ENCODE results near the gene KCNMA1. TPM values are rescaled to one million over a fixed set of nuclear protein-coding genes. Genes with fewer than 3 reads are reported as not detected.

The KCNMA1 gene
- 0.69 and 1.8 TPM in 2 replicates for total RNA-seq (2011; cell fraction: chromatin; rRNA removed; ENCODE audit: low replicate concordance)
- 0.50 and 0.79 TPM in 2 replicates for total RNA-seq (2011; cell fraction: nucleolus; rRNA removed)
- 0.46 and 0.81 TPM in 2 replicates for total RNA-seq (2011; cell fraction: nucleoplasm; rRNA removed)
- 0.20 TPM in 1 of 2 replicates, not detected in the other for total RNA-seq (2014; rRNA removed)
- 0.15 and 0.41 TPM in 2 replicates for total RNA-seq (2014; rRNA removed; fragmentation: Illumina TruSeq; extraction: Trizol)
- 0.08 and 0.18 TPM in 2 replicates for total RNA-seq (2015; rRNA removed; fragmentation: Illumina TruSeq; extraction: Trizol)
- total RNA-seq (2021) = 0.27 and 0.95 TPM in 2 replicates
- 0.01 and 0.04 TPM in 2 replicates for polyA plus RNA-seq (2011; rRNA removed)
- 0.01 TPM in 1 of 2 replicates, not detected in the other for polyA plus RNA-seq (2011; cell fraction: cytosol; rRNA removed)
- 0.11 and 0.13 TPM in 2 replicates for polyA plus RNA-seq (2011; cell fraction: nucleus; rRNA removed)
- polyA plus RNA-seq (2012) = 0.04 and 0.84 TPM in 2 replicates
- polyA plus RNA-seq (2014; fragmentation: Illumina TruSeq; extraction: Trizol) = 0.04 and 0.06 TPM in 2 replicates
- not detected for polyA plus RNA-seq (2014; fragmentation: Nextera tagmentation; extraction: Ambion mirVana)
- not detected in 2 replicates for polyA plus RNA-seq (2014; rRNA removed)
- polyA minus RNA-seq (2011; rRNA and poly(A)+ RNA removed) = 0.12 and 0.14 TPM in 2 replicates
- polyA minus RNA-seq (2011; cell fraction: cytosol; rRNA and poly(A)+ RNA removed) = not detected in 2 replicates
- polyA minus RNA-seq (2011; cell fraction: nucleus; rRNA and poly(A)+ RNA removed) = 0.13 and 0.33 TPM in 2 replicates
- percentile 16 among the genes with signal in this experiment for Bru-seq, nascent RNA
- BruChase-seq, experiment 1, labeled RNA remaining after a 2-hour chase = percentile 18 among the genes with signal in this experiment
- BruChase-seq, experiment 2, labeled RNA remaining after a 6-hour chase = percentile 19 among the genes with signal in this experiment
- long read RNA-seq, experiment 1 = 0 reads
- long read RNA-seq, experiment 2 = 0 reads
- long read RNA-seq, experiment 3 = 0 reads

DNA sequence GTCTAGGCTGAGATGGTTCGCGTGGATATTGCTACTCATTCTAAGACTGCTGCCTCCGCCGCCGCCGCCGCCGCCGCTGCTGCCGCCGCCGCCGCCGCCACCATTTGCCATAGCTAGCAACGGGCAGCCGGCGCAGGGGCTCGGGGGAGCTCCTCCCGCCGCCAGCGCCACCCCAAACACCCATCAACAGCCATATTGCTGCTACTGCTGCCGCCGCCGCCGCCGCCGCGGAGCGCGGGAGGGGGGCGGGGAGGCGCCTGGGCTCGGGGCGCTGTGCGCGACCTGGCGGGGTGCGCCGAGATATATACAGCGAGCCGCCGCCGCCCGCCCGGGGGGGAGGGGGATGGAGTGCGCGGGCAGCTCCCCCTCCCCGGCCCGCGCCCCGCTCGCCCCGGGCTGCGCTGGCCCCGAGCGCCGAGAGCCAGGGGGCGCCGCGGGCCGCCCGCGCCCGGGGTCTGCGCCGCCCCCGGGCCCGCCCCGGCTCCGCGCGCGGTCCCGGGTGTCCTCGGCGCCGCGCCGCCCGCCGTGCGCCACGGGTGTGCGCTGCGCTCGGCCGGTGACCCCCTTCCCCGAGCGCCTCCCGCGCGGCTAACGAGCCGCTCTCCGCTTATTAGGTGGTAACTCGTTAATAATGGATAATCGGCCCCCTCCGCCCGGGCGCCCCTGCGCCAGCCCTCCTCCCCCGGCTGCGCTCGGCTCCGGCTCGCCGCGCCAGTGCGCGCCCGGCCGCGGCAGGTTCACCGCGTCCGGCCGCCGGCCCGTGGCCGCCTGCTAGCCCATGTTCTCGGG, at the start of gene KCNMA1:
Gene KCNMA1, minus strand, starts transcription at position 277 of the 789 bp plus-strand sequence.
- no peaks in the 10 kb centered on the region for H3K9me3 ChIP-seq (replicated peaks; ENCODE audit: control insufficient read depth, insufficient read depth, low read depth, low read length)
- no peaks in the 10 kb centered on the region for H3K36me3 ChIP-seq (ENCODE audit: control insufficient read depth, insufficient read depth, low read length)
- H3K79me2 ChIP-seq (ENCODE audit: control insufficient read depth, insufficient read depth, low read length) = no peaks in the 10 kb centered on the region
- H3K9ac ChIP-seq (ENCODE audit: insufficient read depth in 1 of 2, low read depth in 2 of 2, low read length in 2 of 2) = no peak within 1 kb of the TSS
- no peaks in the 10 kb centered on the region for H3K4me1 ChIP-seq (replicated peaks in 1 of 2; ENCODE audit: control insufficient read depth in 2 of 2, insufficient read depth in 2 of 2, low read length in 2 of 2)
- intact Hi-C loops (cut with micrococcal nuclease) (no loop called here), in situ Hi-C loops (cut with MboI) (loop anchor here (25.0 kb wide), 1 partner anchor 250 kb away; no protein-coding TSS in a partner anchor)
- CTCF ChIA-PET (ENCODE audit: low intra/inter-chr PET ratio) = no interaction called here
- no peak for DNase-seq (ENCODE audit: extremely low read depth in 1 of 4, low spot score in 3 of 4)
- BruUV-seq (replicated peaks) = no TSS peak
- 59% methylated on average over 33 of the region's 121 CpGs for WGBS (ENCODE audit: insufficient coverage, low coverage, missing lambda C conversion rate)
- H3K9me1 ChIP-seq (ENCODE audit: control insufficient read depth, insufficient read depth, low read length) = no peaks in the 10 kb centered on the region
- H3K4me3 ChIP-seq = no peak within 1 kb of the TSS
- FAIRE-seq = no peak
- no peak within 1 kb of the TSS for H2AFZ ChIP-seq (ENCODE audit: low read depth, low read length)
- no peaks in the 10 kb centered on the region; the same call in 1 of the 2 replicates for H4K20me1 ChIP-seq (replicated peaks; ENCODE audit: control insufficient read depth, insufficient read depth, low read length)
- no peak for ATAC-seq
- H3K4me2 ChIP-seq (ENCODE audit: insufficient read depth, low read length) = no peak within 1 kb of the TSS
- H3K27me3 ChIP-seq (ENCODE audit: control insufficient read depth in 2 of 2, insufficient read depth in 2 of 2, low read length in 2 of 2) = peaks cover 21 to 33% of the 10 kb centered on the region in 2 experiments
- TF ChIP-seq ELF1 (tag; IDR thresholded peaks at IDR 0.05) (no peak), SRSF1 (IDR thresholded peaks at IDR 0.05; ENCODE audit: low read depth, low read length) (no peak), MTA1 (IDR thresholded peaks at IDR 0.05; ENCODE audit: borderline replicate concordance) (no peak), CEBPB (tag; IDR thresholded peaks at IDR 0.05) (no peak), HSF4 (CRISPR knock-in tag; IDR thresholded peaks at IDR 0.05; ENCODE audit: borderline replicate concordance) (no peak), CREB3 (tag; conservative IDR thresholded peaks at IDR 0.05; ENCODE audit: low read depth) (no peak), POLR2G (IDR thresholded peaks at IDR 0.05; ENCODE audit: low read depth, low read length) (no peak), DNMT1 (IDR thresholded peaks at IDR 0.05) (no peak), CREB1 (IDR thresholded peaks at IDR 0.05) (no peak), CREB1 (CRISPR knock-in tag; IDR thresholded peaks at IDR 0.05) (no peak), TRIM24 (IDR thresholded peaks at IDR 0.05) (no peak), FOS (IDR thresholded peaks at IDR 0.05; ENCODE audit: extremely low read depth, insufficient read length) (no peak), L3MBTL2 (IDR thresholded peaks at IDR 0.05) (no peak), POU5F1 (IDR thresholded peaks at IDR 0.05; ENCODE audit: borderline replicate concordance, low read depth, low read length, partially characterized antibody) (no peak)
- POLR2A ChIA-PET = no interaction called here
- H3K27ac ChIP-seq (ENCODE audit: extremely low read depth, low read depth, low read length) = no peak within 1 kb of the TSS
